ENCODE results near the gene TGFA. TPM values are rescaled to one million over a fixed set of nuclear protein-coding genes. Genes with fewer than 3 reads are reported as not detected.

Gene TGFA
- total RNA-seq, 1 experiment from 2014 or later: 50.1 TPM

- no peak for TF ChIP-seq ZNF274 (IDR thresholded peaks at IDR 0.05; ENCODE audit: low read depth, low read length)
- no peak for TF ChIP-seq EZH2phosphoT487 (IDR thresholded peaks at IDR 0.05; ENCODE audit: borderline replicate concordance)
- TF ChIP-seq CEBPB (IDR thresholded peaks at IDR 0.05; ENCODE audit: low read depth): no peak
Measured at GRCh38 chr2:70514612-70515055, 39.0 kb downstream of the TGFA start (continued).

GRCh38 chr2:70513738-70514137 is 39.9 kb downstream of the TGFA start:
- ATAC-seq (no peak), DNase-seq (ENCODE audit: low read depth, low spot score) (no peak)
- BruUV-seq (replicated peaks): no TSS peak
- RAD21 ChIA-PET (ENCODE audit: low non-redundant PET in 1 of 2, low total read pairs in 2 of 2, uncharacterized antibody in 2 of 2, unreplicated experiment in 2 of 2): no interaction called here
- no peak overlapping the region for H3K9ac ChIP-seq (ENCODE audit: low read length)
- TF ChIP-seq SIN3A (IDR thresholded peaks at IDR 0.05; ENCODE audit: low read depth) (no peak), POLR2AphosphoS5 (IDR thresholded peaks at IDR 0.05; ENCODE audit: low read depth, low read length) (no peak), REST (IDR thresholded peaks at IDR 0.05; ENCODE audit: low read depth) (no peak), TCF7L2 (IDR thresholded peaks at IDR 0.05; ENCODE audit: borderline replicate concordance, extremely low read depth, insufficient read depth, insufficient read length) (no peak), FOSL1 (IDR thresholded peaks at IDR 0.05; ENCODE audit: low read depth) (no peak), JUND (IDR thresholded peaks at IDR 0.05) (no peak), ZBTB33 (IDR thresholded peaks at IDR 0.05; ENCODE audit: extremely low read depth, insufficient replicate concordance, low read length) (no peak), ZNF274 (IDR thresholded peaks at IDR 0.05; ENCODE audit: low read depth, low read length) (no peak), EGR1 (IDR thresholded peaks at IDR 0.05; ENCODE audit: low read depth) (no peak), CEBPB (IDR thresholded peaks at IDR 0.05; ENCODE audit: low read depth) (no peak), RAD21 (IDR thresholded peaks at IDR 0.05; ENCODE audit: low read depth) (no peak)
- POLR2A ChIA-PET: no interaction called here
- H4K20me1 ChIP-seq (ENCODE audit: insufficient read depth): no peaks in the 10 kb centered on the region; the same call in 1 of the 2 replicates
- no peak overlapping the region for H3K4me3 ChIP-seq (replicated peaks in 1 of 2; ENCODE audit: low read depth in 1 of 2, low read length in 2 of 2)
- intact Hi-C loops (cut with micrococcal nuclease): no loop called here
- no peaks in the 10 kb centered on the region for H3K27me3 ChIP-seq (ENCODE audit: insufficient read depth, low read length)
- no peaks in the 10 kb centered on the region for H3K9me2 ChIP-seq (ENCODE audit: insufficient read depth)
- CTCF ChIA-PET: no interaction called here
- peaks cover 30 to 71% of the 10 kb centered on the region in 2 experiments for H3K4me1 ChIP-seq (ENCODE audit: control insufficient read depth in 1 of 2, insufficient read depth in 2 of 2, low read length in 2 of 2)
- H3K27ac ChIP-seq (ENCODE audit: low read depth, low read length): no peak overlapping the region
- peaks cover 0 to 5% of the 10 kb centered on the region in 2 experiments; a peak in 1 of 4 replicates for H3K36me3 ChIP-seq (ENCODE audit: control insufficient read depth in 1 of 2, insufficient read depth in 2 of 2, low read length in 2 of 2)
- no peak overlapping the region for H3K4me2 ChIP-seq (ENCODE audit: low read length)
- H2AFZ ChIP-seq (ENCODE audit: low read depth, low read length, poor library complexity, severe bottlenecking): no peak overlapping the region
- peaks cover 38% of the 10 kb centered on the region for H3K79me2 ChIP-seq (ENCODE audit: insufficient read depth, low read length)
- no peaks in the 10 kb centered on the region for H3K9me3 ChIP-seq (ENCODE audit: control insufficient read depth in 1 of 2, insufficient read depth in 1 of 2, low read depth in 1 of 2, low read length in 2 of 2)

All from HCT116 (cell line).